Measurements from ENCODE around the gene ZMYND15. TPM values are rescaled to one million over a fixed set of nuclear protein-coding genes. Genes with fewer than 3 reads are reported as not detected.
"Not testable (repeated sequence)": the region's sequence is repeated elsewhere in the genome, so short reads cannot be mapped to it uniquely, and the experiment has no call there.

The ZMYND15 gene
- total RNA-seq, 4 donors from 2014 or later: 0.82 to 1.4 TPM; not detected in 2

- Histone ChIP-seq H3K4me1 (peaks cover 0 to 3% (median 0%) of the 10 kb centered on the region in 4 donors), H3K36me3 (no peaks in the 10 kb centered on the region), H3K27me3 (no peaks in the 10 kb centered on the region), H3K27ac (no peak overlapping the region), H3K4me3 (no peak overlapping the region), H3K9me3 (no peaks in the 10 kb centered on the region)
- WGBS, 2 donors (ENCODE audit: low coverage in 1 of 2): 85 to 86% methylated on average over 9 of the region's 9 CpGs
- TF ChIP-seq POLR2AphosphoS5 (IDR thresholded peaks at IDR 0.05): no peak
- no peak for TF ChIP-seq EP300 (IDR thresholded peaks at IDR 0.05; ENCODE audit: low read depth)
- no peak for TF ChIP-seq CTCF (IDR thresholded peaks at IDR 0.05)
- TF ChIP-seq POLR2A (IDR thresholded peaks at IDR 0.05): no peak
- intact Hi-C loops (cut with DNase I; ENCODE audit: low total_unique reads) (no loop called here), in situ Hi-C loops (cut with MboI; ENCODE audit: low pct_ligation_motif_present in 1 of 4, low pct_unique_long_range_greater_than_20kb in 1 of 4, low sequenced_read_pairs in 3 of 4) (no loop called here)
- no peak for DNase-seq
Observed at GRCh38 chr17:4693416-4693815, 46.2 kb upstream of the ZMYND15 start.

- Histone ChIP-seq H3K4me1 (peaks cover 0 to 5% (median 0%) of the 10 kb centered on the region in 4 donors), H3K9me3 (no peaks in the 10 kb centered on the region), H3K36me3 (no peaks in the 10 kb centered on the region), H3K4me3 (no peak overlapping the region), H3K27me3 (no peaks in the 10 kb centered on the region), H3K27ac (peak overlapping the region in 2 of 4 donors; percentile 30 to 41)
- DNase-seq: no peak
- intact Hi-C loops (cut with DNase I; ENCODE audit: low total_unique reads): no loop called here
- 55 to 66% methylated on average over 6 of the region's 6 CpGs for WGBS, 2 donors (ENCODE audit: low coverage in 1 of 2)
- in situ Hi-C loops (cut with MboI; ENCODE audit: low pct_ligation_motif_present in 1 of 4, low pct_unique_long_range_greater_than_20kb in 1 of 4, low sequenced_read_pairs in 3 of 4): no loop called here
- no peak for TF ChIP-seq POLR2AphosphoS5 (IDR thresholded peaks at IDR 0.05)
- no peak for TF ChIP-seq POLR2A (IDR thresholded peaks at IDR 0.05)
- TF ChIP-seq EP300 (IDR thresholded peaks at IDR 0.05; ENCODE audit: low read depth): no peak
- TF ChIP-seq CTCF (IDR thresholded peaks at IDR 0.05): no peak
Observed at GRCh38 chr17:4696437-4696805, 43.2 kb upstream of the ZMYND15 start.

- peaks cover 0 to 23% (median 13%) of the 10 kb centered on the region in 4 donors for H3K4me1 ChIP-seq
- DNase-seq; H3K36me3 ChIP-seq; H3K4me3 ChIP-seq; in situ Hi-C loops (cut with MboI; ENCODE audit: low pct_ligation_motif_present in 1 of 4, low pct_unique_long_range_greater_than_20kb in 1 of 4, low sequenced_read_pairs in 3 of 4); H3K9me3 ChIP-seq; H3K27me3 ChIP-seq; intact Hi-C loops (cut with DNase I; ENCODE audit: low total_unique reads); H3K27ac ChIP-seq: not testable (repeated sequence)
- WGBS, 2 donors (ENCODE audit: low coverage in 1 of 2): 58 to 72% methylated on average over 6 to 13 of the region's 13 CpGs
Observed at GRCh38 chr17:4699401-4700056, 40.1 kb upstream of the ZMYND15 start.

GRCh38 chr17:4701116-4701515, 38.5 kb upstream of the ZMYND15 start:
- no peak for DNase-seq
- 80 to 82% methylated on average over 1 of the region's 1 CpG for WGBS, 2 donors (ENCODE audit: low coverage in 1 of 2)
- H3K4me3 ChIP-seq: no peak overlapping the region
- H3K27me3 ChIP-seq: no peaks in the 10 kb centered on the region
- H3K4me1 ChIP-seq: peaks cover 0 to 24% (median 13%) of the 10 kb centered on the region in 4 donors
- in situ Hi-C loops (cut with MboI; ENCODE audit: low pct_ligation_motif_present in 1 of 4, low pct_unique_long_range_greater_than_20kb in 1 of 4, low sequenced_read_pairs in 3 of 4): no loop called here
- no peaks in the 10 kb centered on the region for H3K36me3 ChIP-seq
- no peak overlapping the region for H3K27ac ChIP-seq
- intact Hi-C loops (cut with DNase I; ENCODE audit: low total_unique reads): no loop called here
- TF ChIP-seq POLR2A (IDR thresholded peaks at IDR 0.05) (no peak), EP300 (IDR thresholded peaks at IDR 0.05; ENCODE audit: low read depth) (no peak), POLR2AphosphoS5 (IDR thresholded peaks at IDR 0.05) (no peak)
- no peaks in the 10 kb centered on the region for H3K9me3 ChIP-seq

DNA sequence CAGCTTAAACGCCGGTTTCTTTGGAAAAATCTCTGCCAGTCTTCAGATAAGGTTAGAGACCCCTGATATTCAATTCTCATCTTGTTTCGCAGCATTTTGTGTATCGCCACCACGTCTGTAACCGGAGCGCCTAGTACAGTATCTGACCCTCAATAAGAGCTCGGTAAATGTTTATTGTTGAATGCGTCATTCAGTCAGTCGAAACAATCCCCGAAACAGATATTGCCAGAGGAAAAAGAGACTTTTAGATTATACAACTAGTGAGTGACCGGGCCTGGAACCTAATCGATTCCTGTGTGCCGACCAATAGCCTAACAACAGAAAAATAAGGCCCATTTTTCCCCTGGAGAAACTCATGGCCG, 36.3 kb upstream of the ZMYND15 start:
- H3K36me3 ChIP-seq: no peaks in the 10 kb centered on the region
- H3K27me3 ChIP-seq: no peaks in the 10 kb centered on the region
- H3K9me3 ChIP-seq: no peaks in the 10 kb centered on the region
- peak overlapping the region; percentile 80 to 90 (median 85) for H3K27ac ChIP-seq
- intact Hi-C loops (cut with DNase I; ENCODE audit: low total_unique reads) (no loop called here), in situ Hi-C loops (cut with MboI; ENCODE audit: low pct_ligation_motif_present in 1 of 4, low pct_unique_long_range_greater_than_20kb in 1 of 4, low sequenced_read_pairs in 3 of 4) (no loop called here)
- DNase-seq: no peak
- H3K4me3 ChIP-seq: peak overlapping the region; percentile 73 to 99 (median 86)
- H3K4me1 ChIP-seq: peaks cover 0 to 24% (median 13%) of the 10 kb centered on the region in 4 donors
- 4 to 8% methylated on average over 11 to 15 of the region's 15 CpGs for WGBS, 2 donors (ENCODE audit: low coverage in 1 of 2)
- TF ChIP-seq EP300 (IDR thresholded peaks at IDR 0.05; ENCODE audit: low read depth): no peak
- TF ChIP-seq POLR2A (IDR thresholded peaks at IDR 0.05): no peak
- TF ChIP-seq CTCF (IDR thresholded peaks at IDR 0.05): no peak
- no peak for TF ChIP-seq POLR2AphosphoS5 (IDR thresholded peaks at IDR 0.05)

GRCh38 chr17:4704574-4704907, 35.1 kb upstream of the ZMYND15 start:
- in situ Hi-C loops (cut with MboI; ENCODE audit: low pct_ligation_motif_present in 1 of 4, low pct_unique_long_range_greater_than_20kb in 1 of 4, low sequenced_read_pairs in 3 of 4); intact Hi-C loops (cut with DNase I; ENCODE audit: low total_unique reads); DNase-seq; H3K9me3 ChIP-seq; H3K36me3 ChIP-seq; H3K27me3 ChIP-seq: not testable (repeated sequence)
- peak overlapping the region; percentile 80 to 90 (median 85) for H3K27ac ChIP-seq
- 40 to 53% methylated on average over 13 to 14 of the region's 14 CpGs for WGBS, 2 donors (ENCODE audit: low coverage in 1 of 2)
- peaks cover 0 to 24% (median 13%) of the 10 kb centered on the region in 4 donors for H3K4me1 ChIP-seq
- peak overlapping the region; percentile 73 to 99 (median 86) for H3K4me3 ChIP-seq
